K562 (cell line): Measurements from ENCODE around the gene FETUB. TPM values are rescaled to one million over a fixed set of nuclear protein-coding genes. Genes with fewer than 3 reads are reported as not detected.
A peak's percentile ranks its signal among the peaks of the same experiment; 100 is the strongest.

Experiments
- ATAC-seq: fragments of 200-7000 bp; cut with Tn5 transposase; 3 replicates; pipeline ENCODE4 v1.9.1; 2020; ENCODE audit warnings: moderate library complexity
- BruUV-seq: library from RNA; stranded (reverse); fragments of 400-500 nt; replicated peaks from 2 replicates; lab custom pipeline; 2021; lab: Mats Ljungman, UMichigan
- CTCF ChIA-PET: fragments of 300-600 bp; formaldehyde crosslinking; extraction: SDS; loops from one replicate; lab custom pipeline; 2021; ENCODE audit warnings: low intra/inter-chr PET ratio; lab: Yijun Ruan, JAX
- POLR2A ChIA-PET: fragments of 300-600, 350-650 bp; sonication (Branson Sonifier 250); formaldehyde crosslinking; extraction: SDS; loops from one replicate; lab custom pipeline; 2021; ENCODE audit warnings: antibody characterized with exemption, inconsistent platforms; lab: Yijun Ruan, JAX
- DNase-seq, 4 experiments: peaks; one replicate each; pipeline versions ENCODE4 v3.0.0 to v3.0.0-alpha.2; 2011 to 2018; ENCODE audit warnings: low spot score in 3 of 4, mixed read lengths in 3 of 4; ENCODE audit errors: extremely low read depth in 1 of 4
- FAIRE-seq: peaks from 2 replicates; lab custom pipeline; 2011; peaks lifted over from hg19 to GRCh38; lab: Jason Lieb, UNC
- H2AFZ ChIP-seq: 2 replicates; pipeline ENCODE4 v1.6.0; 2011; ENCODE audit warnings: low read depth, low read length, control low read depth, inconsistent platforms
- H3K27ac ChIP-seq: fragments of 200-600 bp; 3 replicates; pipeline ENCODE4 v1.8.0; 2011; ENCODE audit warnings: low read depth, mild to moderate bottlenecking, control low read depth, inconsistent platforms, low read length, moderate library complexity, mixed read lengths; ENCODE audit errors: extremely low read depth
- H3K27me3 ChIP-seq, 2 experiments: fragments of 300-600 bp in 1 of 2; 2 replicates in 1 of 2; 3 replicates in 1 of 2; pipeline versions ENCODE4 v1.6.0 to v1.8.0; 2011; ENCODE audit warnings: inconsistent platforms in 2 of 2, low read length in 2 of 2, mild to moderate bottlenecking in 1 of 2, mixed read lengths in 1 of 2, moderate library complexity in 1 of 2; ENCODE audit not compliant: control insufficient read depth in 2 of 2, insufficient read depth in 2 of 2
- H3K36me3 ChIP-seq: fragments of 300-600 bp; 3 replicates; pipeline ENCODE4 v1.8.0; 2011; ENCODE audit warnings: mild to moderate bottlenecking, low read length, inconsistent platforms; ENCODE audit not compliant: control insufficient read depth, insufficient read depth
- H3K4me1 ChIP-seq, 2 experiments: fragments of 200-600 bp in 1 of 2; replicated peaks in 1 of 2; 2 replicates in 1 of 2; 3 replicates in 1 of 2; pipeline versions ENCODE4 v1.5.1 to v1.8.0; 2011; ENCODE audit warnings: inconsistent platforms in 2 of 2, low read length in 2 of 2, mild to moderate bottlenecking in 1 of 2, mixed read lengths in 1 of 2, moderate library complexity in 1 of 2; ENCODE audit not compliant: control insufficient read depth in 2 of 2, insufficient read depth in 2 of 2
- H3K4me2 ChIP-seq: 2 replicates; pipeline ENCODE4 v1.6.1; 2011; ENCODE audit warnings: low read length, control low read depth, inconsistent platforms, mixed read lengths; ENCODE audit not compliant: insufficient read depth
- H3K4me3 ChIP-seq: fragments of 200-600 bp; sonication (generic), shearing (Covaris generic); 2 replicates; pipeline ENCODE4 v1.5.1; 2016; ENCODE audit warnings: control low read depth, inconsistent platforms
- H3K79me2 ChIP-seq: fragments of 200-600 bp; 3 replicates; pipeline ENCODE4 v1.8.0; 2011; ENCODE audit warnings: low read length, inconsistent platforms; ENCODE audit not compliant: control insufficient read depth, insufficient read depth
- H3K9ac ChIP-seq, 2 experiments: 2 replicates each; pipeline versions ENCODE4 v1.6.0 to v1.6.1; 2011; ENCODE audit warnings: low read depth in 2 of 2, low read length in 2 of 2, control low read depth in 1 of 2, inconsistent platforms in 1 of 2, mild to moderate bottlenecking in 1 of 2, mixed read lengths in 1 of 2; ENCODE audit not compliant: insufficient read depth in 1 of 2
- H3K9me1 ChIP-seq: one replicate; pipeline ENCODE4 v1.6.0; 2011; ENCODE audit warnings: inconsistent platforms, mild to moderate bottlenecking, low read length, moderate library complexity; ENCODE audit not compliant: control insufficient read depth, insufficient read depth
- H3K9me3 ChIP-seq: replicated peaks from 2 replicates; pipeline ENCODE4 v1.5.1; 2011; ENCODE audit warnings: low read depth, low read length, inconsistent platforms; ENCODE audit not compliant: control insufficient read depth, insufficient read depth
- H4K20me1 ChIP-seq: replicated peaks from 2 replicates; pipeline ENCODE4 v1.6.1; 2011; ENCODE audit warnings: low read length, inconsistent platforms, mixed read lengths; ENCODE audit not compliant: control insufficient read depth, insufficient read depth
- MEF2A ChIP-seq: IDR thresholded peaks from 2 replicates; pipeline ENCODE4 v1.6.1; 2011; ENCODE audit warnings: low read depth, mild to moderate bottlenecking, low read length, moderate library complexity; ENCODE audit not compliant: control insufficient read depth
- WGBS: fragments of 100-300 bp; shearing (Covaris generic); methylation state at CpG from one replicate; pipeline ENCODE4 v1.1.6; 2016; ENCODE audit warnings: low coverage, mixed read lengths; ENCODE audit not compliant: insufficient coverage; ENCODE audit errors: missing lambda C conversion rate; 5-methylcytosine and 5-hydroxymethylcytosine counted together
- in situ Hi-C: fragments of 300-500 bp; cut with MboI; formaldehyde crosslinking; loops from 4 replicates; pipeline ENCODE4 v1.15.0; 2018; ENCODE audit warnings: inconsistent platforms, mixed read lengths
- intact Hi-C: fragments of 100-400 bp; cut with micrococcal nuclease; formaldehyde crosslinking; loops from 2 replicates; pipeline ENCODE4 v1.14.2; 2022
- polyA plus RNA-seq, 8 experiments: library from polyadenylated mRNA; depleted of rRNA in 4 of 8; stranded (reverse) in 5 of 8; unstranded in 3 of 8; fragments of >200 nt; fragmentation: Nextera tagmentation in 2 of 8; fragmentation: Illumina TruSeq in 1 of 8; extraction: Ambion mirVana in 2 of 8; extraction: Trizol in 1 of 8; gene quantifications; 2 replicates each; pipeline versions ENCODE4 v1.2.1 to v1.2.3, GENCODE V29; 2011 to 2014; ENCODE audit warnings: inconsistent platforms in 1 of 8, missing spikeins in 1 of 8
- total RNA-seq, 7 experiments: library from RNA; depleted of rRNA in 6 of 7; stranded (reverse); fragments of >200 nt in 6 of 7; fragmentation: Illumina TruSeq in 2 of 7; extraction: Trizol in 2 of 7; gene quantifications; 2 replicates each; pipeline versions ENCODE4 v1.2.1 to v1.2.3, GENCODE V29; 2011 to 2021; ENCODE audit warnings: low replicate concordance in 1 of 7
- TF ChIP-seq, protein P1 (sequence below), 2 experiments: fragments of 450-650 bp in 1 of 2; sonication (generic) in 1 of 2; formaldehyde crosslinking in 1 of 2; IDR thresholded peaks in 1 of 2; conservative IDR thresholded peaks in 1 of 2; 2 replicates each; pipeline versions ENCODE4 v1.6.1 to v1.8.1; 2016 to 2023; ENCODE audit warnings: mild to moderate bottlenecking in 2 of 2, moderate library complexity in 2 of 2, inconsistent platforms in 1 of 2, missing genetic modification reagents in 1 of 2

Gene FETUB
- total and polyA plus RNA-seq, 9 of the 15 experiments (the other 6 are each of a cell fraction or from before 2014, with no cell fraction given), result not detected

DNA sequence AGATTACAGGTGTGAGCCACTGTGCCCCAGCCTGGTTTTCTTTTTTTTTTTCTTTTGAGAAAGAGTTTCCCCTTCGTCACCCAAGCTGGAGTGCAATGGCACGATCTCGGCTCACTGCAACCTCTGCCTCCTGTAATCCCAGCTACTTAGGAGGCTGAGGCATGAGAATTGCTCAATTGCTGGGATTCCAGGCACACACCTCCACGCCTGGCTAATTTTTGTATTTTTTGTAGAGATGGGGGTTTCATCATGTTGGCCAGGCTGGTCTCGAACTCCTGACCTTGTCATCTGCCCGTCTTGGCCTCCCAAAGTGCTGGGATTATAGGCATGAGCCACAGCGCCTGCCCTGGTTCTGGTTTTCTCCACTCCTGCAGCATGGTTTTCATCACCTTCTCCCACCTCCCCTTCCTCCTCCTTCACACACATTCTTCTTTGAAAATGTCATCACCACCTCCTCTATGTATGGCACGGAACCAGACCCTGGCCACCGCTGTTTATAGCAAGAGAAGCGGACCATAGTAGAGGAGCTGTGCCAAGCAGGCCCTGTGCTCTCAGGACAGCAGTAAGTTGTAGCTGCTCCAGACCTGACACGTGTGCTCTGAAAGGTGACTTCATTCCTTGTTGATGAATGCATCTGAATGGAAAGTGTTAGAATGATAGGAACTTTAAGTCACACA, 42.0 kb upstream of the FETUB start:
- no peaks in the 10 kb centered on the region for H3K79me2 ChIP-seq
- H3K4me2 ChIP-seq, result no peak overlapping the region
- no peak for TF ChIP-seq MEF2A
- TF ChIP-seq, protein P1, sequence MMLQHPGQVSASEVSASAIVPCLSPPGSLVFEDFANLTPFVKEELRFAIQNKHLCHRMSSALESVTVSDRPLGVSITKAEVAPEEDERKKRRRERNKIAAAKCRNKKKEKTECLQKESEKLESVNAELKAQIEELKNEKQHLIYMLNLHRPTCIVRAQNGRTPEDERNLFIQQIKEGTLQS (IDR thresholded peaks at IDR 0.05), result 0 out of 2 replicates have a peak, but pooled peaks have one; percentile 18
- TF ChIP-seq, protein P1 (CRISPR knock-in tag; conservative IDR thresholded peaks at IDR 0.05), result no peak
- TF ChIP-seq, all 486 proteins: peak for 1
- Histone ChIP-seq H3K9ac (no peak overlapping the region), H3K36me3 (no peaks in the 10 kb centered on the region), H3K27me3 (no peaks in the 10 kb centered on the region), H2AFZ (peak overlapping the region; percentile 66; the same call in 1 of the 2 replicates), H3K9me1 (no peaks in the 10 kb centered on the region), H3K27ac (no peak overlapping the region), H3K4me3 (no peak overlapping the region), H3K9me3 (no peaks in the 10 kb centered on the region), H4K20me1 (no peaks in the 10 kb centered on the region), H3K4me1 (peaks cover 6 to 14% of the 10 kb centered on the region in 2 experiments)
- in situ Hi-C loops, result no loop called here
- WGBS, result 78% methylated on average over 9 of the region's 11 CpGs
- ChIA-PET CTCF (no interaction called here), POLR2A (interaction anchor here (0.6 to 1.7 kb wide), 3 partner anchors 13 to 171 kb away, joined by 3 to 10 read pairs (median 4); no protein-coding TSS in a partner anchor)
- ATAC-seq (no peak), FAIRE-seq (no peak), DNase-seq (no peak)
- BruUV-seq, result no TSS peak
- intact Hi-C loops, result no loop called here
